Skin epidermis (tissue), 12 donors: ENCODE measurements around the gene FBLN1.
A peak's percentile ranks its signal among the peaks of the same experiment; 100 is the strongest.
"Not testable (repeated sequence)": the region's sequence is repeated elsewhere in the genome, so short reads cannot be mapped to it uniquely, and the experiment has no call there.

Experiments used
- H3K27ac ChIP-seq, 21 experiments: fragments of 200-600 bp; sonication (generic) in 11 of 21; one replicate each; pipeline ENCODE4 v1.5.0; 2020; ENCODE audit warnings: mild to moderate bottlenecking in 3 of 21, inconsistent platforms in 2 of 21, moderate library complexity in 2 of 21
- H3K4me3 ChIP-seq, 7 experiments: fragments of 200-600 bp; sonication (generic) in 2 of 7; one replicate each; pipeline ENCODE4 v1.5.0; 2020; ENCODE audit warnings: inconsistent platforms in 2 of 7, mild to moderate bottlenecking in 2 of 7, moderate library complexity in 1 of 7

The FBLN1 gene

DNA sequence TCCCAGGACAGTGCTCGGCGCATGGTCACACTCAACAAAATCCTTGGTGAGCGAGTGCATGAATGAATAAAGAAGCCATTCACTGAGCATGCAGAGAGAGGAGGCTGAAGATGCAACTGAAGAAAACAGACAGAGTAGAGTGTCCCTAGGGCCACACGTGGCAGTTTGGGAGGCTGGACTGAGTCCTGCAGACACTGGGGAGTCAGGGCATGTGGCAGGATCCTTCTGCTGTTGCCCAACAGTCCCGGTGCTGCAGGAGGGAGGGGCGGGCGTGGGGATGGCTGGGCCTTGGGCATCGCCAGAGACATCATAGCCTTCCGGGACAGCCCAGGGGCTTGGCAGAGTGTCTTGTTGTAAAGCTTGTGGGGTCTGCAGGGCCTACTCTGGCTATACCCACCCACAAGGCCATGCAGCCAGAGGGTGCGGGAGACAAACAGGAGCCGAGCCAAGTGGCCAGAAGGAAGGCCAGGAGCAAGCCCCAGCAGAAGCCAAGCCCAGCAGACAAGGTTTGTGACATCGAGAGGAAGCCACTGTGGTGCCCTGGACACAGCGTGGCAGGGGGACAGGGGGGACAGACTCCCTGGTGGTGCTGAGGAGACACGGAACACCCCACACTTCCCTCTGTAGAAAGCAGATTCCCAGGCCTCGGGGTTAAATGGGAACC lies 26.7 kb upstream of the FBLN1 start:
- Histone ChIP-seq H3K27ac (peak overlapping the region in 6 of 21 experiments; percentile 10 to 39 (median 19)), H3K4me3 (no peak overlapping the region)

DNA sequence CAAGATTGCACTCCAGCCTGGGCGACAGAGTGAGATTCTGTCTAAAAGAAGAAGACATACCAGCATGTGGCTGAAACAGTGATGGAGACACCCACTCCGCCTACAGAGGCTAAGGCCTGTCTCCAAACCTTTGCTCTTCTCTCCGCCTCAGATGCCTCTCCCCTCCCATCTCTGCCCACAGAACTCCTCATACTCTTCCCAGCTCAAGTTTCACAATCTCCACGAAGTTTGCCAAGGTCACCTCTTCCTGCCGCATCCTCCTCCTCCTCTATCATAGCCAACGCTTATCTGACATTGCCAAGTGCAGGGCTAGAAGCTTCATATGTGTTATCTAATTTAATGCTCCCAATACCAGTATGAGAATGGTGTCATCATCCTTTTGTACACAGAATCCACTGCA lies 25.9 kb upstream of the FBLN1 start:
- Histone ChIP-seq H3K27ac (peak overlapping the region in 2 of 21 experiments; percentile 39 to 43), H3K4me3 (no peak overlapping the region)

GRCh38 chr22:45477366-45478107 lies 25.1 kb upstream of the FBLN1 start:
- Histone ChIP-seq H3K27ac (peak overlapping the region in 1 of 21 experiments; percentile 7), H3K4me3 (no peak overlapping the region)

DNA sequence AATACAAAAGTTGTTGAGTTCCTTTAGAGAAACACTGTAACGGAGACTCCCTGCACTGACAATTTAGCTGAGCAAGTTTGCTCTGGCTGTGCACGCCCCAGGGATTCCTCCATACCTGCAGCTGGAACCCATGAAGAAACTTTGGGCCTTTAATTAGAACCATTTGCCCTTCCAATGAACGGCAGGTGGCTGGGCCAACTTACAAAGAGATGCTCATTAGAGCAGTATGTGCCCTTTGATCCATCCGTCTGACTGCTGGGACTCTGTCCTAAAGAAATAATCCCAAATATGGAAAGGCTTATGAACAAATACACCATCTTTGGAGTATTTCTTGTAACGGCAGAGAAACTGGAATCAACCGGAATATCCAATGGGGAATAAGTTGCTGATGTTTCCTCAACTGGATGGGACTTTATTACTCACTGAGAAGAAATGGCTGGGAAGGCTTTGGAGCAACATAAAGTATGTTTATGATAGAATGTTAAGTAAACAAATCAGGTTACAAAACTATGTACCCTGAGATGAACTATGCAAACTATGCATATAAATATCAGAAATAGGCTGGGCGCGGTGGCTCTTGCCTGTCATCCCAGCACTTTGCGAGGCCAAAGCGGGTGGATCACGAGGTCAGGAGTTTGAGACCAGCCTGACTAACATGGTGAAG lies 24.4 kb upstream of the FBLN1 start:
- Histone ChIP-seq H3K27ac (peak overlapping the region in 2 of 21 experiments; percentile 11 to 29), H3K4me3 (no peak overlapping the region)

DNA sequence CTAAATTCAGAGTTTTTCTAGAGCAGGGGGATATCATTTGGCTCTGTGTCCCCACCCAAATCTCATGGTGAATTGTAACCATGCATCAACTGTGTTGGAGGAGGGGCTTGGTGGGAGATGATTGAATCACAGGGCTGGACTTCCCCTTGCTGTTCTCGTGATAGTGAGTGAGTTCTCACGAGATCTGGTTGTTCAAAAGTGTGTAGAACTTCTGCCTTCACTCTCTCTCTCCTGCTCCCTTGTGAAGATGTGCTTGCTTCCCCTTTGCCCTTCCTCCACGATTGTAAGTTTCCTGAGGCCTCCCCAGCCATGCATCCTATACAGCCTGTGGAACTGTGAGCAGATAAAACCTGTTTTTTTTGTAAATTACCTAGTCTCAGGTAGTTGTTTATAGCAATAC lies 22.0 kb upstream of the FBLN1 start:
- H3K27ac ChIP-seq, result no peak overlapping the region
- H3K4me3 ChIP-seq, result no peak overlapping the region

- no peak overlapping the region for H3K4me3 ChIP-seq
- H3K27ac ChIP-seq, result no peak overlapping the region
Observed at GRCh38 chr22:45481661-45482060, 21.0 kb upstream of the FBLN1 start.

- Histone ChIP-seq H3K27ac (no peak overlapping the region), H3K4me3 (no peak overlapping the region)
Observed at GRCh38 chr22:45482169-45482568, 20.5 kb upstream of the FBLN1 start.

DNA sequence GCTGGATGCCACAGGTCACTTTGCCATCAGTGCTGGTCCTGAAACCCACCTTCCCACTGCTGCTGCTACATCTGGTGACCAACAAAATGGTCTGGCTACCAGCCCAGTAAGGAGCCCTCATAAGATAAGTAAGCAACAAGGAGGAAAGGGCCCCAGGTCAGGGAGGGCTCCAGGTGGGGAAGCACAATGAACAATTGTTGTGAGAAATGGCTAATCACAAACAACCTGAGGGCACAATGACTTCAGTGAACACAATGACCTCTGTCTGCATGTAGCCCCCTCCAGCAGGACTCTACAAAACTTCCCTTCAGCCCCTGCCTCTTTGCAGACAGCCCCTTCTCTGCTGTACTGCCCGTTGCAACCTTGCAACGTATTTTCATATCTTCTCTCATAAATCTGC lies 19.4 kb upstream of the FBLN1 start:
- H3K27ac ChIP-seq, result no peak overlapping the region

GRCh38 chr22:45483918-45484499 lies 18.7 kb upstream of the FBLN1 start:
- no peak overlapping the region for H3K4me3 ChIP-seq
- H3K27ac ChIP-seq, result no peak overlapping the region

More for the DNA sequence above, 19.4 kb upstream of the FBLN1 start:
- H3K4me3 ChIP-seq, result no peak overlapping the region

DNA sequence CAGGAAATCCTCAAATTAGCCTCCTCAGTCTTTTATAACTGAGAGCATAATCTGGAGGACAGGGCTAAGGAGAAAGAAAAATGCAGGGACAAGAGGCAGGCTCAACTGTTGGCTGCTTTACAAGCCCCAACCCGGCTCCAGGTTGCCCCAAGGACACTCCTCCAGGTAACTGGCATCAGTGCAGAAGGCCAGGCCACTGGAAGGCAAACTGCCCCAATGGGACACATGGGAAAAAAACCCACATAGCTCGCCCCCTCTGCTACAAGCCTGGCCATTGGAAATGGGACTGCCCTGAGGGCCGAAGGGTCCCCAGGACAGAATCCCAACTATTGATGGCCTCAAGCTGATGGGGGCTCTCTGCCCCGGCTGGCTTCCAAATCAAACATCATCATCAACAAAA lies 17.9 kb upstream of the FBLN1 start:
- Histone ChIP-seq H3K4me3 (no peak overlapping the region), H3K27ac (no peak overlapping the region)

- H3K27ac ChIP-seq, result no peak overlapping the region
- H3K4me3 ChIP-seq, result no peak overlapping the region
Observed at GRCh38 chr22:45485261-45485660, 17.4 kb upstream of the FBLN1 start.

DNA sequence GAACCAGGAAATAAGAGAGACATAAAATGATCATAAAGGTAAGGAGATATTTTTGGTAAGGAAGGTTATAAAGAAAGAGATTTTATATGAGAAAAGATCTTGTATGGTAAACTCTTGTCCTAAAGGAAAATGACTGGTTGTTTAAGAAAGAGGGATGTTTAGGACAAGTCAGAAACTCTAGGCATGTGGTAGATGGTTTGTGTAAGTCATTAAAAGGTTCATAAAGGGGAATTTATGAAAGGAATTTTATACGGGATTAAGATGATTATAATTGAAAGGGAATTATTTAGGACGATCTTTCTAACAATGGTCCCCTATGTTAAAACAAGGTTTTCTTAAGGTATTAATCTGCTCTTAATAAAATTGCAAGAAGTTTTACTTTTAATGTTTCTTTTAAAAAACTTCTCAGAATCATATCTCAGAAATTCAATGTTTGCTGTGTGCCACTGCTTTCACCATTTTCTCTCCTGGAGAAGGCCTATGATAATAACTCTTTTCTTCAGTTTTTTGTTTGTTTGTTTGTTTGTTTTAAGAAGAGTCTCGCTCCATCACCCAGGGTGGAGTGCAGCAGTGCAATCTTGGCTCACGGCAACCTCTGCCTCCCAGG lies 13.8 kb upstream of the FBLN1 start:
- H3K27ac ChIP-seq, result no peak overlapping the region
- H3K4me3 ChIP-seq, result no peak overlapping the region

DNA sequence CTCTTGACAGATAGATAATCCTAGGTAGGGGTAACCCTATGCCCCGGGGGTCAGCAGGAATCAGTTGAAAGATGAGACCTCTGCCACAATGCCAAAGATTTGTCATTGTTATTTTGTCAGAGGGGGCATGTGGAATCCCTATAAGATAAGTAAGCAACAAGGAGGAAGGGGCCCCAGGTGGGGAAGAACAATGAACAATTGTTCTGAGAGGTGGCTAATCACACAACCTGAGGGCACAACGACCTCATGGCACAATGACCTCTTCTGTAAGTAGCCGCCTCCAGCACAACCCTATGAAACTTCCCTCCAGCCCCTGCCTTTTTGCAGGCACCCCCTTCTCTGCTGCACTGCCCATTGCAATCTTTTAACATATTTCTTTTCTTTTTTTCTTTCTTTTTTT lies 11.8 kb upstream of the FBLN1 start:
- H3K27ac ChIP-seq, result no peak overlapping the region

DNA sequence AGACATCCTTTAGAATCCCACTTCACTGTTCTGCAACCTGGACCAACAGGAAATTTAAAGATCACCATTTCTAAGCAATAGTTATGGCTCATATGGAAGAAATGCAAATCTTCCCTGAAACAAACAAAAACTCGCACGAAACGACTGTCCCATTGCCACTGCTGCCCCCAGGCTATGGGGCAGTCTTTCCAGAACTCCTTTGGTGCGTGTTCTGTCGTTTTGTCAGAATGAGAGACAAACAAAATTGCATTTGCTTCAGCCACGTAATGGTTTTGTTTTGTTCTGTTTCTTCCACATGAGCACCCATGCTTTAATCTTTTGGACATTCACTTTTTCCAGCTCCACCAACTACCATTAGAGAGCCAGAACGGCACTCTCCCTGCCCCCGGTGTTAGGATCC lies 10.8 kb upstream of the FBLN1 start:
- Histone ChIP-seq H3K27ac (no peak overlapping the region), H3K4me3 (no peak overlapping the region)

More for the DNA sequence above, 11.8 kb upstream of the FBLN1 start:
- no peak overlapping the region for H3K4me3 ChIP-seq

GRCh38 chr22:45493286-45493771 lies 9.4 kb upstream of the FBLN1 start:
- Histone ChIP-seq H3K4me3 (no peak overlapping the region), H3K27ac (peak overlapping the region in 4 of 21 experiments; percentile 8 to 62 (median 54))

- not testable (repeated sequence) for H3K4me3 ChIP-seq
- H3K27ac ChIP-seq, result peak overlapping the region in 1 of 21 experiments; percentile 58
Observed at GRCh38 chr22:45494306-45494705, 8.4 kb upstream of the FBLN1 start.

GRCh38 chr22:45495616-45496015 lies 7.1 kb upstream of the FBLN1 start:
- peak overlapping the region in 1 of 21 experiments; percentile 6 for H3K27ac ChIP-seq

DNA sequence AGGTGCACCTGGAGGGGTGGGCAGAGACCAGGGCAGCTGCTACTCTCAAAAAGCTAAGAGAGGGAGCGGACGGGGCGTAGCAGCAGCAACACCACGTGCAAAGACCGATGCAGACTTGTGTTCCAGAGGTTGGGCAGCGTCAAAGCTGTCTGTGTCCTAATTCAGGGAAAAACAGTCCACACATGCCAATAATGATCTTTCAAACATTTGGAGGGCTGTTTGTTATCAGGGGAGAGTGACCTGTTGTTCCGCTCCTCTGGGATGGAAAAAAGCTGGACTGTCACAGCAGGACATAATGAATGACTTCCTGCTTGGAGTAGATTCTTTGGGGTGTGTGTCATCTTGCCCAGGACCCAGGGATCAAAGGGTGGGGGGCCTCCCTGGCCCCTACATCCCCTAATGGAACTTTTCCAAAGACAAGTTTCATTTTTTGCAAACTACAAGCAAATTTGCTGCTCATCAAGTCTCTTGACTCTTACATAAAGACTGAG lies 6.2 kb upstream of the FBLN1 start:
- peak overlapping the region in 1 of 21 experiments; percentile 6 for H3K27ac ChIP-seq
- H3K4me3 ChIP-seq, result no peak overlapping the region

More at GRCh38 chr22:45495616-45496015, 7.1 kb upstream of the FBLN1 start:
- not testable (repeated sequence) for H3K4me3 ChIP-seq

DNA sequence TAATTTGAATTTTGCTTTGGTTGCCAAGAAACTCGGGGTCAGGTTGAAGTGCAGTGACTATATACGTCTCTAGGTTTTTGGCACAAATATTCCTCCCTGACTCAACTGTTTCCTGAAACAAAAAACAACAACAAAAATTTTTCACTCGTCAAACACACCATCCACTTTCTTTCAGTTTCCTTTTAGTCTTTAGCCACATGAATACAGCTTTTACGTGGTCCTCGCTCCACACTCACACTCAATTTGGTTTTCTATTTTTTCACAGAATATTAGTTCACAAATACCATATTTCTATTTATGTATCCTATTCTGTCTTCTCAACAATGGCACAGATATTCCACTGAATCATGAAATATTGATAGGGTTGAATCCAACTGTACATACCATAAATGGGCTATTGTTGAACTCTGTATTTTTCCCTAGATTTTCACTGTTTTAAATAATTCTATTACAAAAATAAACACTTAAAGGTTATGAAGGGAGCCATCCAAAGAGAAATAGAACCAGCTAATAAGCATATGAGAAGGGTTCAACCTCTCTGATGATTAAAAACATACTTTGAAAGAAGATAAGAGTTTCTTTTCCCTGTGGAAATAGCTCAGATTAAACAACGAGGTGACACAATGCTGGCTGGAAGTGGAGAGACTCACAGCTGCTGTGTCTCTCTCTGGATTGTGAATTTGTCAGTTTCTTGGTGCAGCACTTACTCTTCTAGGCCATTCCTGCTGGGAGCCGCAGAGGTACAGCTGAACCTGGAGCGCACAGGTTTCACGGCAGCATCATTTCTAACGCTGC lies 5.1 kb upstream of the FBLN1 start:
- Histone ChIP-seq H3K4me3 (no peak overlapping the region), H3K27ac (peak overlapping the region in 1 of 21 experiments; percentile 21)
